Heart right ventricle (tissue), 16 donors: ENCODE results near the gene PCDHGA9. TPM values are rescaled to one million over a fixed set of nuclear protein-coding genes. Genes with fewer than 3 reads are reported as not detected.

Experiments used
- ATAC-seq, 8 donors: fragments of 200-7000 bp; cut with Tn5 transposase; one replicate each; pipeline ENCODE4 v1.9.1; 2020; ENCODE audit warnings: mild to moderate bottlenecking in 8 of 8, moderate library complexity in 8 of 8, moderate number of reproducible peaks in 1 of 8
- DNase-seq, 2 donors: peaks; one replicate each; pipeline ENCODE4 v3.0.0-alpha.2; 2020
- H3K27ac ChIP-seq, 10 donors: fragments of 200-600 bp; sonication (generic) in 2 of 10; one replicate each; pipeline versions ENCODE4 v1.5.0 to v1.8.0; 2020 to 2022; ENCODE audit warnings: mild to moderate bottlenecking in 3 of 10
- H3K27me3 ChIP-seq, 7 donors: fragments of 200-600 bp; one replicate each; pipeline ENCODE4 v1.8.0; 2021 to 2022; ENCODE audit warnings: mild to moderate bottlenecking in 2 of 7
- H3K36me3 ChIP-seq, 9 donors: fragments of 200-600 bp; sonication (generic) in 1 of 9; one replicate each; pipeline versions ENCODE4 v1.5.0 to v1.8.0; 2020 to 2022; ENCODE audit warnings: mild to moderate bottlenecking in 2 of 9
- H3K4me1 ChIP-seq, 9 donors: fragments of 200-600 bp; sonication (generic) in 1 of 9; one replicate each; pipeline versions ENCODE4 v1.5.0 to v1.8.0; 2020 to 2022; ENCODE audit warnings: mild to moderate bottlenecking in 4 of 9
- H3K4me3 ChIP-seq, 10 donors: fragments of 200-600 bp; sonication (generic) in 2 of 10; one replicate each; pipeline versions ENCODE4 v1.5.0 to v1.8.0; 2020 to 2022; ENCODE audit warnings: mild to moderate bottlenecking in 7 of 10, moderate library complexity in 2 of 10
- H3K9me3 ChIP-seq, 11 donors: fragments of 200-600 bp in 10 of 11; sonication (generic) in 2 of 11; one replicate each; pipeline versions ENCODE4 v1.5.0 to v1.8.0; 2013 to 2022; ENCODE audit warnings: mild to moderate bottlenecking in 2 of 11, control low read depth in 1 of 11, moderate library complexity in 1 of 11
- CTCF ChIP-seq, 9 donors: fragments of 200-600 bp; sonication (generic) in 2 of 9; IDR thresholded peaks; one replicate each; pipeline versions ENCODE4 v1.5.0 to v1.8.0; 2021 to 2022; ENCODE audit warnings: antibody characterized with exemption in 9 of 9, mild to moderate bottlenecking in 5 of 9, moderate library complexity in 1 of 9
- WGBS, 2 donors: extraction: QIAGEN DNeasy Blood & Tissue Kit; methylation state at CpG; one replicate each; pipeline ENCODE4 v1.1.7; 2013; ENCODE audit warnings: inconsistent platforms in 1 of 2; 5-methylcytosine and 5-hydroxymethylcytosine counted together
- intact Hi-C, 10 donors: fragments of 100-400 bp; cut with DNase I; formaldehyde crosslinking; loops; one replicate each; pipeline versions ENCODE4 v1.11.1 to v1.14.2; 2022
- long read RNA-seq, 3 donors: library from polyadenylated mRNA; unstranded; transcript quantifications; one replicate each; pipeline ENCODE4 v2.0.0, GENCODE V29; 2020 to 2021
- polyA plus RNA-seq, 2 donors: library from polyadenylated mRNA; stranded (reverse); fragments of 200-250 nt; gene quantifications; one replicate each; pipeline ENCODE4 v1.2.3, GENCODE V29; 2013
- total RNA-seq, 10 donors: library from RNA; stranded (reverse); fragmentation: NEBNext Ultra II Directional in 3 of 10; extraction: Animal tissue kit (Norgen Biotek cat#: 25700) in 3 of 10; gene quantifications; one replicate each; pipeline versions ENCODE4 v1.2.1 to v1.2.4, GENCODE V29; 2021 to 2023
- donor health status: Arrhythmogenic right ventricular cardiomyopathy.
- donor health status: ischemic (EF 13 %, LVEDD 7.1; RV severe dilation, severe dysfunction).
- donor health status: healthy with polysubstance abuse.
- donor health status: DM: no; HTN: yes; CAD: no.
- donor health status: DM: no; HTN: no; CAD: no.
- donor health status: ischemic (EF 25% LVEDD 6.9; RV normal size, moderate dysfunction).
- donor health status: ischemic (EF 25% LVEDD 5.7; RV mildly dilated, moderate dysfunction).
- donor health status: healthy.
- donor health status: DM: yes; HTN: yes; CAD: no.
- donor health status: Ischemic cardiomyopathy.
- donor health status: ischemic (EF 35%, LVEDD 5.7; RV mildly dilated, moderate dysfunction).
- donor health status: nonischemic (EF 11% LVEDD 7.7; RV severe dilation, severe dysfunction).
- donor health status: DM: yes; HTN: yes; CAD: no.
- donor health status: PGD.
- donor health status: ischemic (EF 29% LVEDD 5.4; RV normal size, mild dysfunction).
- donor health status: nonischemic (EF 23%, LVEDD 6.1; RV moderate dilation, normal function).

The PCDHGA9 gene
- 1 to 10 TPM; 4.0 to 8.3 (median 6.0) TPM for total RNA-seq
- polyA plus RNA-seq, result 1 to 10 TPM in 1 of 2 donors, under 1 TPM in 1; 0.55 to 7.1 TPM
- long read RNA-seq, donor 1, result 0 reads
- long read RNA-seq, donor 2, result 0 reads
- long read RNA-seq, donor 3, full-length matches to known transcripts, result 1 of 1 reads
- long read RNA-seq, donor 3, partial matches to known transcripts, result 0 of 1 reads
- long read RNA-seq, donor 3, other reads (novel, unspliced or antisense), result 0 of 1 reads

- H3K9me3 ChIP-seq, result peaks cover 0 to 96% (median 56%) of the 10 kb centered on the region in 11 donors
- intact Hi-C loops, result loop anchor here in 1 of 10 donors (10.0 kb wide), 1 partner anchor 48 kb away; the partner anchor contains the start of genes PCDHGA4, PCDHGB1 and PCDHGB2
- H3K27me3 ChIP-seq, result peaks cover 0 to 85% (median 0%) of the 10 kb centered on the region in 7 donors
- no peak for ATAC-seq
- DNase-seq, result no peak
- H3K27ac ChIP-seq, result no peak within 1 kb of the TSS
- H3K4me3 ChIP-seq, result peak within 1 kb of the TSS in 5 of 10 donors; percentile 10 to 32 (median 21)
- peaks cover 0 to 45% (median 0%) of the 10 kb centered on the region in 9 donors for H3K36me3 ChIP-seq
- WGBS, 2 donors, result 30 to 33% methylated on average over 27 of the region's 27 CpGs
- peak in 6 of 9 donors; percentile 6 to 36 (median 22) for TF ChIP-seq CTCF (IDR thresholded peaks at IDR 0.05)
- H3K4me1 ChIP-seq, result peaks cover 0 to 5% (median 0%) of the 10 kb centered on the region in 9 donors
Observed at GRCh38 chr5:141402553-141403243, at the start of gene PCDHGA9. Gene PCDHGA9 (plus strand): TSS chr5:141402778. CDS start chr5:141402953, 175 bp downstream.

DNA sequence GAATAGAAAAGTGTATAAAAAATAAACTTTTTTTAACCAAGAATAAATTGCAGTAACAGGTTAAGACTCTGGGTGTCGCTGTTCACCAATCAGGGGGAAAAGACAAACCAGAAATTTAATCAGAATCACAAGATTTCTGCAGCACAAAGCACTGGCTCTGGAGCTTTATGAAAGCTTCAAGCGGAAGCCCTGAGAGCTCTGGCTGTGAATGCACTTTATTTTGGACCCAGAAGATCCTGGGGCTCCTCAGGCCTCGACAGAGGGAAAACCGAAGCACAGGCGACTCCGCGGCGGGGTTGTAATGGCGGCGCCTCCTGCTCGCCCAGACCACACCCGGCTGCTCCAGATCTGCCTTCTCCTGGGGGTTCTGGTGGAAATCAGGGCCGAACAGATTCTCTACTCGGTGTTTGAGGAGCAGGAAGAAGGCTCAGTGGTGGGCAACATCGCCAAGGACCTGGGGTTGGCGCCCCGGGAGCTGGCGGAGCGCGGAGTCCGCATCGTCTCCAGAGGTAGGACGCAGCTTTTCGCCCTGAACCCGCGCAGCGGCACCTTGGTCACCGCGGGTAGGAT is 47.6 kb upstream of the PCDHGA9 start, which contains the start of gene PCDHGA4:
Gene PCDHGA4, plus strand, starts transcription at position 122 of the 570 bp plus-strand sequence. Its CDS starts 87 bp downstream, at position 209.
- Histone ChIP-seq H3K4me3 (peak within 1 kb of the TSS in 8 of 10 donors; percentile 2 to 40 (median 34)), H3K4me1 (peaks cover 0 to 34% (median 4%) of the 10 kb centered on the region in 9 donors), H3K27ac (no peak within 1 kb of the TSS), H3K27me3 (peaks cover 0 to 45% (median 0%) of the 10 kb centered on the region in 7 donors), H3K9me3 (peaks cover 0 to 98% (median 49%) of the 10 kb centered on the region in 11 donors), H3K36me3 (peaks cover 0 to 44% (median 0%) of the 10 kb centered on the region in 9 donors)
- WGBS, 2 donors, result 18 to 21% methylated on average over 29 of the region's 29 CpGs
- no peak for ATAC-seq
- no peak for DNase-seq
- intact Hi-C loops, result loop anchor here in 2 of 10 donors (5.0 to 10.0 kb wide), 2 partner anchors 37 to 50 kb away; partner anchors contain the start of genes PCDHGA8 (in 1 of the 2), PCDHGA9 (in 1 of the 2) and PCDHGB6 (in 1 of the 2)
- peak; percentile 13 to 61 (median 49) for TF ChIP-seq CTCF (IDR thresholded peaks at IDR 0.05)

- peak overlapping the region in 6 of 10 donors; percentile 2 to 40 (median 34) for H3K4me3 ChIP-seq
- ATAC-seq, result no peak
- H3K9me3 ChIP-seq, result peaks cover 0 to 98% (median 51%) of the 10 kb centered on the region in 11 donors
Observed at GRCh38 chr5:141355641-141356040, 46.9 kb upstream of the PCDHGA9 start.

More at GRCh38 chr5:141355641-141356040, 46.9 kb upstream of the PCDHGA9 start:
- H3K27ac ChIP-seq, result no peak overlapping the region
- 44 to 52% methylated on average over 24 of the region's 24 CpGs for WGBS, 2 donors
- no peak for TF ChIP-seq CTCF (IDR thresholded peaks at IDR 0.05)
- peaks cover 0 to 45% (median 0%) of the 10 kb centered on the region in 7 donors for H3K27me3 ChIP-seq
- H3K36me3 ChIP-seq, result peaks cover 0 to 38% (median 0%) of the 10 kb centered on the region in 9 donors
- intact Hi-C loops, result loop anchor here in 1 of 10 donors (10.0 kb wide), 1 partner anchor 49 kb away; the partner anchor contains the start of genes PCDHGA9 and PCDHGB6
- H3K4me1 ChIP-seq, result peaks cover 0 to 38% (median 4%) of the 10 kb centered on the region in 9 donors
- no peak for DNase-seq
